GM12878 (cell line): ENCODE results near the gene CENPS. TPM values are rescaled to one million over a fixed set of nuclear protein-coding genes. Genes with fewer than 3 reads are reported as not detected.

ENCODE experiments used
- ATAC-seq: fragments of 200-7000 bp; cut with Tn5 transposase; 3 replicates; pipeline ENCODE4 v1.9.1; 2020; ENCODE audit warnings: mild to moderate bottlenecking, moderate library complexity
- BruUV-seq: library from RNA; stranded (reverse); fragments of 400-500 nt; replicated peaks from 2 replicates; lab custom pipeline; 2021; lab: Mats Ljungman, UMichigan
- CTCF ChIA-PET: fragments of 300-600 bp; sonication (Branson Sonifier 250); formaldehyde crosslinking; extraction: SDS; loops from one replicate; lab custom pipeline; 2021; ENCODE audit warnings: inconsistent platforms; lab: Yijun Ruan, JAX
- POLR2A ChIA-PET: fragments of 350-600 bp; formaldehyde crosslinking; extraction: SDS; loops from one replicate; lab custom pipeline; 2021; ENCODE audit warnings: inconsistent platforms; lab: Charles Lee
- RAD21 ChIA-PET: fragments of 300-600 bp; sonication (Branson Sonifier 250); formaldehyde crosslinking; loops from one replicate; lab custom pipeline; 2023; ENCODE audit warnings: antibody characterized with exemption; ENCODE audit not compliant: unreplicated experiment; lab: Charles Lee
- SMC1A ChIA-PET: fragments of 300-600 bp; sonication (Branson Sonifier 250); formaldehyde crosslinking; loops from one replicate; lab custom pipeline; 2023; ENCODE audit not compliant: unreplicated experiment, uncharacterized antibody; lab: Charles Lee
- DNase-seq: peaks from one replicate; pipeline ENCODE4 v3.0.0-alpha.2; 2011; ENCODE audit warnings: low read depth, low spot score
- FAIRE-seq: peaks from 3 replicates; lab custom pipeline; 2011; peaks lifted over from hg19 to GRCh38; lab: Jason Lieb, UNC
- H2AFZ ChIP-seq: 2 replicates; pipeline ENCODE4 v1.6.0; 2011; ENCODE audit warnings: low read depth, low read length, control low read depth; ENCODE audit not compliant: control insufficient read depth
- H3K27ac ChIP-seq: 2 replicates; pipeline ENCODE4 v1.5.1; 2011; ENCODE audit warnings: control low read depth; ENCODE audit not compliant: control insufficient read depth, insufficient read depth
- H3K27me3 ChIP-seq, 2 experiments: replicated peaks in 1 of 2; 2 replicates each; pipeline versions ENCODE4 v1.6.0 to v1.6.1; 2011; ENCODE audit warnings: low read length in 1 of 2; ENCODE audit not compliant: control insufficient read depth in 2 of 2, insufficient read depth in 2 of 2
- H3K36me3 ChIP-seq, 2 experiments: 2 replicates each; pipeline ENCODE4 v1.5.1; 2011; ENCODE audit warnings: low read length in 1 of 2; ENCODE audit not compliant: control insufficient read depth in 2 of 2, insufficient read depth in 2 of 2
- H3K4me1 ChIP-seq: 2 replicates; pipeline ENCODE4 v1.6.1; 2011; ENCODE audit warnings: mild to moderate bottlenecking, low read length, moderate library complexity, mixed read lengths; ENCODE audit not compliant: control insufficient read depth, insufficient read depth
- H3K4me2 ChIP-seq: 2 replicates; pipeline ENCODE4 v1.6.0; 2011; ENCODE audit warnings: control low read depth; ENCODE audit not compliant: control insufficient read depth, insufficient read depth
- H3K4me3 ChIP-seq: fragments of 200-600 bp; sonication (generic); 2 replicates; pipeline ENCODE4 v1.5.1; 2016
- H3K79me2 ChIP-seq: 2 replicates; pipeline ENCODE4 v1.6.0; 2011; ENCODE audit warnings: low read length; ENCODE audit not compliant: control insufficient read depth, insufficient read depth
- H3K9ac ChIP-seq: 2 replicates; pipeline ENCODE4 v1.8.0; 2011; ENCODE audit warnings: low read length, control low read depth, mixed read lengths; ENCODE audit not compliant: control insufficient read depth, insufficient read depth
- H3K9me3 ChIP-seq: replicated peaks from 3 replicates; pipeline ENCODE4 v1.5.1; 2011; ENCODE audit warnings: mild to moderate bottlenecking, low read length; ENCODE audit not compliant: control insufficient read depth, insufficient read depth
- H4K20me1 ChIP-seq: 2 replicates; pipeline ENCODE4 v1.6.0; 2011; ENCODE audit not compliant: control insufficient read depth, insufficient read depth
- ETV6 ChIP-seq, 2 experiments: fragments of 450-650 bp in 1 of 2; IDR thresholded peaks in 1 of 2; conservative IDR thresholded peaks in 1 of 2; 2 replicates each; pipeline ENCODE4 v1.6.1; 2014; ENCODE audit warnings: antibody characterized with exemption in 1 of 2, borderline replicate concordance in 1 of 2, low read depth in 1 of 2, mild to moderate bottlenecking in 1 of 2, moderate library complexity in 1 of 2
- FOXK2 ChIP-seq: fragments of 450-650 bp; IDR thresholded peaks from 2 replicates; pipeline ENCODE4 v1.6.1; 2017; ENCODE audit warnings: mild to moderate bottlenecking, moderate library complexity
- IRF4 ChIP-seq: IDR thresholded peaks from 2 replicates; pipeline ENCODE4 v1.6.1; 2011; ENCODE audit warnings: low read depth, low read length
- LARP7 ChIP-seq: fragments of 450-650 bp; IDR thresholded peaks from 2 replicates; pipeline ENCODE4 v1.6.1; 2017; ENCODE audit warnings: mild to moderate bottlenecking
- PAX5 ChIP-seq: IDR thresholded peaks from 2 replicates; pipeline ENCODE4 v1.6.1; 2011; ENCODE audit warnings: low read depth, low read length, borderline replicate concordance
- POLR2AphosphoS5 ChIP-seq: IDR thresholded peaks from 2 replicates; pipeline ENCODE4 v1.6.1; 2011; ENCODE audit warnings: mild to moderate bottlenecking, low read length, inconsistent platforms
- RB1 ChIP-seq: fragments of 450-650 bp; formaldehyde crosslinking; IDR thresholded peaks from 2 replicates; pipeline ENCODE4 v1.6.1; 2017; ENCODE audit warnings: mild to moderate bottlenecking, borderline replicate concordance
- RUNX3 ChIP-seq: IDR thresholded peaks from 2 replicates; pipeline ENCODE4 v1.6.1; 2012; ENCODE audit warnings: low read length, inconsistent platforms
- SMC3 ChIP-seq: IDR thresholded peaks from 2 replicates; pipeline ENCODE4 v1.6.1; 2011; ENCODE audit warnings: low read length, improper control_type of control experiment, borderline replicate concordance
- SP1 ChIP-seq: IDR thresholded peaks from one replicate; pipeline ENCODE4 v1.6.1; 2011; ENCODE audit warnings: low read depth, low read length
- SREBF1 ChIP-seq: IDR thresholded peaks from 2 replicates; pipeline ENCODE4 v1.6.1; 2012; ENCODE audit warnings: mild to moderate bottlenecking, low read length
- TCF3 ChIP-seq: IDR thresholded peaks from 2 replicates; pipeline ENCODE4 v1.6.1; 2012; ENCODE audit warnings: low read depth, mild to moderate bottlenecking, low read length, borderline replicate concordance; ENCODE audit not compliant: insufficient read depth
- TCF7 ChIP-seq: IDR thresholded peaks from 2 replicates; pipeline ENCODE4 v1.6.1; 2014; ENCODE audit warnings: antibody characterized with exemption, borderline replicate concordance
- WGBS: methylation state at CpG from one replicate; pipeline ENCODE4 v1.1.6; 2016; ENCODE audit warnings: low lambda C conversion rate; ENCODE audit not compliant: insufficient replicate concordance, insufficient coverage; ENCODE audit errors: missing lambda C conversion rate; 5-methylcytosine and 5-hydroxymethylcytosine counted together
- in situ Hi-C: fragments of 300-500 bp; cut with MboI; formaldehyde crosslinking; loops from 9 replicates; pipeline ENCODE4 v1.14.3; 2018; ENCODE audit warnings: mixed read lengths
- intact Hi-C: fragments of 100-400 bp; cut with micrococcal nuclease; formaldehyde crosslinking; loops from one replicate; pipeline ENCODE4 v1.14.2; 2022; ENCODE audit not compliant: unreplicated experiment
- polyA plus RNA-seq, 11 experiments: library from polyadenylated mRNA; depleted of rRNA in 4 of 11; unstranded in 6 of 11; stranded (reverse) in 5 of 11; fragments of >200 nt; fragmentation: Nextera tagmentation in 4 of 11; fragmentation: Illumina TruSeq in 1 of 11; extraction: Ambion mirVana in 4 of 11; extraction: Trizol in 1 of 11; gene quantifications; 1 replicate in 1 of 11; 2 replicates in 10 of 11; pipeline versions ENCODE4 v1.2.1 to v1.2.3, GENCODE V29; 2011 to 2016; ENCODE audit warnings: inconsistent platforms in 2 of 11, missing spikeins in 2 of 11, low read depth in 1 of 11
- total RNA-seq, 4 experiments: library from RNA; depleted of rRNA in 3 of 4; stranded (reverse); fragments of >200 nt in 3 of 4; fragmentation: Illumina TruSeq in 1 of 4; extraction: Trizol in 1 of 4; gene quantifications; 2 replicates each; pipeline versions ENCODE4 v1.2.1 to v1.2.3, GENCODE V29; 2013 to 2021
- TF ChIP-seq, protein P1 (sequence below): fragments of 450-650 bp; IDR thresholded peaks from 2 replicates; pipeline ENCODE4 v1.6.1; 2018; ENCODE audit warnings: mild to moderate bottlenecking, low read depth, moderate library complexity; ENCODE audit not compliant: partially characterized antibody

CENPS gene
- total and polyA plus RNA-seq, 10 of the 15 experiments (the other 5 are each of a cell fraction or from before 2014, with no cell fraction given): 9.4 to 51.7 (median 16.7) TPM

DNA sequence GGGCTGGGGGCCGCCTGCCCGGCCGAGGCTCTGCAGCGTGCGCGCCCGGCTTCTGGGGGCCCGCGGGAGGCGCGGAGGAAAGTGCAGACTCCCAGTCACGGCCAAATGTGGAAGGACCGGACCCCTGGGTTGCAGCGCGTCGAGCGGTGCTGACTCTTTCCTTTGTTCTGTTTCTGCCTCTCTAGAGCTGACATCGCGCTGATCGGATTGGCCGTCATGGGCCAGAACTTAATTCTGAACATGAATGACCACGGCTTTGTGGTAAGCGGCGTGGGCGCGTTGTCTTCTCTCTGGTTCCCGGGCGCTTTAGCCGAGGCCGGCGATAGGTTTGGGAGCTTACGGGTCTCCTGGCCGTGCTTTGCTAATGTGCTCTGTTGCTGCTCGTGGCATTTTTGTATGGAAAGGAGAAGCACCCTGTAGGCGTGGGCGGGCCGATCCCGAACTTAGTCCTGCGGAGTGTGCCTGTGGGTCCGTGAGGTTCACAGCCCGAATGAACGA lies 30.7 kb upstream of the CENPS start:
- DNase-seq (no peak), ATAC-seq (no peak), FAIRE-seq (no peak)
- in situ Hi-C loops: no loop called here
- 3% methylated on average over 42 of the region's 42 CpGs for WGBS
- peak overlapping the region; percentile 95 for H2AFZ ChIP-seq
- no peaks in the 10 kb centered on the region for H4K20me1 ChIP-seq
- no peaks in the 10 kb centered on the region for H3K9me3 ChIP-seq
- ChIA-PET POLR2A (interaction anchor here (1.5 to 2.0 kb wide), 4 partner anchors 11 to 31 kb away, joined by 4 to 8 read pairs (median 5); no protein-coding TSS in a partner anchor), SMC1A (interaction anchor here (0.8 to 3.7 kb wide), 5 partner anchors 9 to 34 kb away, joined by 3 to 26 read pairs (median 6); partner anchors contain the start of gene CENPS), CTCF (interaction anchor here (1.0 to 4.2 kb wide), 7 partner anchors 12 to 525 kb away, joined by 3 to 29 read pairs (median 4); partner anchors contain the start of genes CENPS and KIF1B), RAD21 (interaction anchor here (0.8 to 3.4 kb wide), 5 partner anchors 11 to 190 kb away, joined by 3 to 16 read pairs (median 4); partner anchors contain the start of gene KIF1B)
- peaks cover 19% of the 10 kb centered on the region for H3K79me2 ChIP-seq
- H3K27me3 ChIP-seq: no peaks in the 10 kb centered on the region
- H3K4me1 ChIP-seq: peaks cover 6% of the 10 kb centered on the region
- H3K27ac ChIP-seq: peak overlapping the region; percentile 75
- H3K9ac ChIP-seq: peak overlapping the region; percentile 90
- H3K4me3 ChIP-seq: peak overlapping the region; percentile 88
- intact Hi-C loops: no loop called here
- BruUV-seq: no TSS peak
- peak overlapping the region; percentile 96 for H3K4me2 ChIP-seq
- H3K36me3 ChIP-seq: peaks cover 2 to 19% of the 10 kb centered on the region in 2 experiments; a peak in 1 of 4 replicates
- TF ChIP-seq SREBF1 (no peak), RUNX3 (peak; percentile 67), PAX5 (0 out of 2 replicates have a peak, but pooled peaks have one; percentile 1), LARP7 (0 out of 2 replicates have a peak, but pooled peaks have one; percentile 13)

DNA sequence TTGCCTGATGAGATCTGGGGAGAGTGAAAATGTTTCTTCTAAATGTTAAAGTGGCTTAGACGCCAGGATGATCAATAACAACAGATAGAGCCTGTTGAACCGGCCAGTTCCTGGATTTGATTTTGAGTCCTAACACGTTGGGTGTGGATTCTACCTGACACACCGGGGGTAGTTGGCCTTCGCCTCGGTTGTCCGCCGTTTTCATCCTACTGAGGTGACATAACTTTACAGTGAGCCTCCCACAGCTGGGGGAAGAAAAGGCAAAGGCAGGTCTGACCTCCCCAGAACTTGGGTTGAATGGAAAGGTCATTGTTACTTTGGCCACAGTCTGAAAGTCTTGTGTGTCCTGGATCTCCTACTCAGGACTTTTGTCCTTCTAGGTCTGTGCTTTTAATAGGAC lies 30.2 kb upstream of the CENPS start:
- ChIA-PET POLR2A (interaction anchor here (1.5 to 2.0 kb wide), 3 partner anchors 12 to 31 kb away, joined by 4 to 8 read pairs (median 4); no protein-coding TSS in a partner anchor), RAD21 (interaction anchor here (1.0 to 3.4 kb wide), 5 partner anchors 11 to 190 kb away, joined by 3 to 16 read pairs (median 4); partner anchors contain the start of gene KIF1B), CTCF (interaction anchor here (0.9 to 4.2 kb wide), 7 partner anchors 12 to 191 kb away, joined by 3 to 29 read pairs (median 5); partner anchors contain the start of genes CENPS and KIF1B), SMC1A (interaction anchor here (1.2 to 3.7 kb wide), 4 partner anchors 13 to 463 kb away, joined by 3 to 26 read pairs (median 6); partner anchors contain the start of gene CENPS)
- peaks cover 2 to 20% of the 10 kb centered on the region in 2 experiments; a peak in 1 of 4 replicates for H3K36me3 ChIP-seq
- no peak overlapping the region; the same call in 1 of the 2 replicates for H3K27ac ChIP-seq
- in situ Hi-C loops (no loop called here), intact Hi-C loops (no loop called here)
- no peaks in the 10 kb centered on the region for H3K9me3 ChIP-seq
- ATAC-seq (no peak), FAIRE-seq (no peak), DNase-seq (no peak)
- H3K27me3 ChIP-seq: no peaks in the 10 kb centered on the region
- 74% methylated on average over 8 of the region's 8 CpGs for WGBS
- no peaks in the 10 kb centered on the region for H4K20me1 ChIP-seq
- peak overlapping the region; percentile 96 for H3K4me2 ChIP-seq
- H3K4me3 ChIP-seq: peak overlapping the region; percentile 88
- H3K79me2 ChIP-seq: peaks cover 19% of the 10 kb centered on the region
- peaks cover 6% of the 10 kb centered on the region for H3K4me1 ChIP-seq
- H2AFZ ChIP-seq: no peak overlapping the region; the same call in 1 of the 2 replicates
- TSS peak; percentile 74 for BruUV-seq
- peak overlapping the region; percentile 90 for H3K9ac ChIP-seq
- TF ChIP-seq ETV6 (conservative IDR thresholded peaks at IDR 0.05 in 1 of 2, IDR thresholded peaks at IDR 0.05 in 1 of 2; ENCODE audit: borderline replicate concordance in 1 of 2, low read depth in 1 of 2) (no peak), TCF3 (no peak), RB1 (no peak), TCF7 (no peak), POLR2AphosphoS5 (no peak), FOXK2 (no peak), IRF4 (no peak), SMC3 (no peak), SREBF1 (no peak), SP1 (no peak)
- TF ChIP-seq, protein P1, sequence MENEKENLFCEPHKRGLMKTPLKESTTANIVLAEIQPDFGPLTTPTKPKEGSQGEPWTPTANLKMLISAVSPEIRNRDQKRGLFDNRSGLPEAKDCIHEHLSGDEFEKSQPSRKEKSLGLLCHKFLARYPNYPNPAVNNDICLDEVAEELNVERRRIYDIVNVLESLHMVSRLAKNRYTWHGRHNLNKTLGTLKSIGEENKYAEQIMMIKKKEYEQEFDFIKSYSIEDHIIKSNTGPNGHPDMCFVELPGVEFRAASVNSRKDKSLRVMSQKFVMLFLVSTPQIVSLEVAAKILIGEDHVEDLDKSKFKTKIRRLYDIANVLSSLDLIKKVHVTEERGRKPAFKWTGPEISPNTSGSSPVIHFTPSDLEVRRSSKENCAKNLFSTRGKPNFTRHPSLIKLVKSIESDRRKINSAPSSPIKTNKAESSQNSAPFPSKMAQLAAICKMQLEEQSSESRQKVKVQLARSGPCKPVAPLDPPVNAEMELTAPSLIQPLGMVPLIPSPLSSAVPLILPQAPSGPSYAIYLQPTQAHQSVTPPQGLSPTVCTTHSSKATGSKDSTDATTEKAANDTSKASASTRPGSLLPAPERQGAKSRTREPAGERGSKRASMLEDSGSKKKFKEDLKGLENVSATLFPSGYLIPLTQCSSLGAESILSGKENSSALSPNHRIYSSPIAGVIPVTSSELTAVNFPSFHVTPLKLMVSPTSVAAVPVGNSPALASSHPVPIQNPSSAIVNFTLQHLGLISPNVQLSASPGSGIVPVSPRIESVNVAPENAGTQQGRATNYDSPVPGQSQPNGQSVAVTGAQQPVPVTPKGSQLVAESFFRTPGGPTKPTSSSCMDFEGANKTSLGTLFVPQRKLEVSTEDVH: no peak
